Amniotic epithelial cell (primary cell): Measurements from ENCODE around the gene CMTM6.
"Not testable (repeated sequence)": the region's sequence is repeated elsewhere in the genome, so short reads cannot be mapped to it uniquely, and the experiment has no call there.

Experiments
- DNase-seq: peaks from one replicate; pipeline ENCODE4 v3.0.0-alpha.2; 2010; ENCODE audit warnings: low read depth

The CMTM6 gene

DNA sequence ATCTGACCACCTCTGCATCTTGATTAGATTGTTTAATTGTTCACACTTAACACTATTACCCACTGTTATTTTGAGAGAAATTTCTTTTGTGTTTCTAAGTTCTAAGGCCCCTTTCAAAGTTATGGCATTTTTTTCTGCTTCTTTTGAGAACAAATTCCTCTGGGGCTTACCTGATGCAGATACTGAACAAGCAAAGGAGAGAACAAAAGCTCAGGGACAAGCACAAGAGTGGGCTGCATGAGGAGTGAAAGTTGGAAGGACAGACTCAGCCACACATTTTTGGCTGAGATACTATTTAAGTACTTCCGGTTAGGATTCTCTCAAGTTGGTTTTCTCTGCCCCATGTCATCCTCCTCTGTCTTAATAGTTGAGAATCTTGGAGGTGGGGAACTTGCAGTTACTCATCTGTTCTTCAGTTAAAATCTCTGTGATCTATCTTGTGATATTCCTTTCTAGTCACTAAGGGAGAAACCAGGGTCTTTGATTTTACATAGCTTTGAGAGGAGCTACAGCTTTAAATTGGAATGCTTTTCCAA is 54.7 kb downstream of the CMTM6 start:
- DNase-seq = no peak

DNA sequence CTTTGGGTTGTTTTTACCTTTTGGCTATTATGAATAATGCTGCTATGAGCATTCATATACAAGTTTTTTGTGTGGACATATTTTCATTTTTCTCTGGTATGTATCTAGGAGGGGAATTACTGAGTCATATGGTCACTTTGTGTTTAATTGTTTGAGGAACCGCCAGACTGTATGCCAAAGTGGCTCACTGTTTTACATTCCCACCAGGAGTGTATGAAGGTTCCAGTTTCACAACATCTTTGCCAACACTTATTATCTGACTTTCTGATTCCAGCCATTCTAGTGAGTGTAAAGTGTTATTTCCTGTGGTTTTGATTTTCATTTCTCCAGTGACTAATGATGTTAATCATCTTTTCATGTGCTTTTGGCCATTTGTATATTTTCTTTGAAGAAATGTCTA is 59.2 kb downstream of the CMTM6 start:
- peak; percentile 89 for DNase-seq

DNA sequence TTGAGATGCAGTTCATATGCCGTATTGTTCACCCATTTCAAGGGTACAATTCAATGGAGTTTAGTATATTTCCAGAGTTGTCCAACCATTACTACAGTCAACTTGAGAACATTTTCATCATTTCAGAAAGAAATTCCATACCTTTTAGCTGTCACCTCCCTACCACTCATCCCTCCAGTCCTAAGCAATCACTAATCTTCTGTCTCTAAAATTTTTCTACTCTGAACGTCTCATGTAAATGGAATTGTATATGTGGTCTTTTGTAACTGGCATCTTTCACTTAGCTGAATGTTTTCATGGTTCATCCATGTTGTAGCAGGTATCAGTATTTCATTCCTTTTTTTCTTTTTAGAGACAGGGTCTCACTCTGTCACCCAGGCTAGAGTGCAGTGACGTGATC is 59.9 kb downstream of the CMTM6 start:
- peak; percentile 52 for DNase-seq

GRCh38 chr3:32440611-32441350 is 61.9 kb downstream of the CMTM6 start:
- DNase-seq = no peak

DNA sequence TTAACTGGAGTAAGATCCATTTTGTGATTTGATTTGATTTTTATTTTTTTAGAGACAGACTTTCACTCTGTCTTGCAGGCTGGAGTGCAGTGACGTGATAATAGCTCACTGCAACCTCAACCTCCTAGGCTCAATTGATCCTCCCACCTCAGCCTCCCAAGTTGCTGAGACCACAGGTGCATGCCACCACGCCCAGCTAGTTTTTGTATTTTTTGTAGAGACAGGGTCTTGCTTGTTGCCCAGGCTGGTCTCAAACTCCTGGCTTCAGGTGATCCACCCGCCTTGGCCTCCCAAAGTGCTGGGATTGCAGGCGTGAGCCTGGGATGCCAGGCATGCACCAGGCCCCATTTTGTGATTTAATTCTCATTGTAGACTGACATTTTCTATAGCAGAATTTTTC is 63.2 kb downstream of the CMTM6 start:
- not testable (repeated sequence) for DNase-seq

- DNase-seq = no peak
Observed at GRCh38 chr3:32438596-32439344, 63.9 kb downstream of the CMTM6 start.

DNA sequence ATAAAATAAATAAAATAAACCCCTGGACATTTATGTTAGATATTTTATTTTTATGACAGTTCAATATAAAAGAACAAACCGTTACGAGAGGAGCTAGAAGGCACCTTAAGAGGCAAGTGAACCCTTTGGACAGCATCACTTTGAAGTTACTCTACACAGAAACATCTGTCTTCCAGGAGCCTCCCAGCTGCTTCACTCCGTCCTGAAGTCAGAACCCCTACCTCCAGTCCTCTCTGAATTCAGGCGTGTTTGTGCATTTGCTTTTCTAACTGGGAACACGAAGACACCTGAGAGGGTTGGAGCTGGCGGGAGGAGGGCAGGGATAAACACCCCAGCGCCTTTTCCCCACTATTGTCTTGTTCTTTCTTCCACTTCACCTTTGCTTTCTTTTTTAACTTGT is 64.8 kb downstream of the CMTM6 start:
- DNase-seq = no peak

DNA sequence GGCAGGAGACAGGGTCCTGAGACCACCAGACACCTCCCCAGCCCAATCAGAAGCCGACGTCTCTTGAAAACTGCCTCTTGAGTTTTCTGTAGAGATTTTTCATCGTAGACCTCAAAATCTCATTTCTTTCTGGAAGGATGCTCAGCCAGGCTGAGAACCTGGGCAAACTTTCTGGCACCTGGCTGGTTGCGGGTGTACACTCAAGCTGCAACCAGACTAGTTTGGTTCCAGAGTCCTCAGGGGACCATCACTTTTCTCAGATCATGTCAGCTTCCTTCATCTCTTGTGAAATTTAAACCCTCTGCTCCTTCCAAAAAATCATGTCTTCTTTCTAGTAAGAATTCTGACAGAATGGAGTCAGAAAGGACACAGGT is 65.8 kb downstream of the CMTM6 start:
- DNase-seq = no peak

- no peak for DNase-seq
Observed at GRCh38 chr3:32435911-32436815, 66.5 kb downstream of the CMTM6 start.

DNA sequence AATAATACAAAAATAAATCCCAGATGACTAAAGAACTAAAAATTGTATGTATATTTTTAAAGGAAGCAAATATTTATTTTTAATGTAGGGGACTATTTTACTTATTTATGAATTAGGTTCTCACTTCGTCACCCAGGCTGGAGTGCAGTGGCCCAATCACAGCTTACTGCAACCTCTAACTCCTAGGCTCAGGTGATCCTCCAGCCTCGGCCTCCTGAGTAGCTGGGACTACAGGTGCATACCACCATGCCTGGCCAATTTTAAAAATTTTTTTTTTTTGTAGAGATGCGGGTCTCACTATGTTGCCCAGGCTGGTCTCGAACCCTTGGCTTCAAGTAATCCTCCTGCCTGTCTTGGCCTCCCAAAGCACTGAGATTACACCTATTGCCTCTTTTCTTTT is 68.4 kb downstream of the CMTM6 start:
- no peak for DNase-seq

GRCh38 chr3:32432711-32433530 is 69.7 kb downstream of the CMTM6 start:
- peak; percentile 23 for DNase-seq

- DNase-seq = no peak
Observed at GRCh38 chr3:32432045-32432710, 70.5 kb downstream of the CMTM6 start.

GRCh38 chr3:32431481-32431880 is 71.2 kb downstream of the CMTM6 start:
- DNase-seq = no peak
